ENCODE results near the gene TRPM2.

Gene TRPM2

GRCh38 chr21:44449473-44450363, 96.3 kb downstream of the TRPM2 start:
- DNase-seq = no peak

- DNase-seq = no peak
These were observed 97.0 kb downstream of the TRPM2 start for GRCh38 chr21:44450402-44450801.

GRCh38 chr21:44450999-44451398, 97.6 kb downstream of the TRPM2 start:
- no peak for DNase-seq

- no peak for DNase-seq
These were observed 99.7 kb downstream of the TRPM2 start for GRCh38 chr21:44453120-44453519.

GRCh38 chr21:44454058-44454457, 100.6 kb downstream of the TRPM2 start:
- no peak for DNase-seq

- DNase-seq = peak; percentile 83
These were observed 101.5 kb downstream of the TRPM2 start, which contains the start of gene LRRC3 for GRCh38 chr21:44454747-44455523. Gene LRRC3 (plus strand): TSS chr21:44455510. CDS start chr21:44456645, 1,135 bp downstream.

- peak; percentile 37 for DNase-seq
These were observed 102.2 kb downstream of the TRPM2 start for GRCh38 chr21:44455524-44456213.

GRCh38 chr21:44456214-44456914, 102.9 kb downstream of the TRPM2 start:
- no peak for DNase-seq

GRCh38 chr21:44456915-44457736, 103.7 kb downstream of the TRPM2 start:
- no peak for DNase-seq

GRCh38 chr21:44458971-44459711, 105.7 kb downstream of the TRPM2 start:
- no peak for DNase-seq

- DNase-seq = no peak
These were observed 106.5 kb downstream of the TRPM2 start for GRCh38 chr21:44459712-44460440.

GRCh38 chr21:44460441-44460755, 107.0 kb downstream of the TRPM2 start:
- DNase-seq = no peak

GRCh38 chr21:44461005-44461404, 107.6 kb downstream of the TRPM2 start:
- no peak for DNase-seq

GRCh38 chr21:44461464-44462001, 108.1 kb downstream of the TRPM2 start:
- no peak for DNase-seq

- no peak for DNase-seq
These were observed 108.8 kb downstream of the TRPM2 start for GRCh38 chr21:44462086-44462833.

GRCh38 chr21:44462834-44463200, 109.4 kb downstream of the TRPM2 start:
- no peak for DNase-seq

- DNase-seq = no peak
These were observed 110.3 kb downstream of the TRPM2 start for GRCh38 chr21:44463724-44464123.

GRCh38 chr21:44464351-44464750, 110.9 kb downstream of the TRPM2 start:
- no peak for DNase-seq

GRCh38 chr21:44466351-44466954, 113.0 kb downstream of the TRPM2 start:
- no peak for DNase-seq

Measured in CD4-positive, alpha-beta T cell treated with Interleukin-21 for 1 hour (primary cell).